Panc1 (cell line): Measurements from ENCODE around the gene SIK2. TPM values are rescaled to one million over a fixed set of nuclear protein-coding genes. Genes with fewer than 3 reads are reported as not detected.

Source experiments
- ATAC-seq: fragments of 200-7000 bp; cut with Tn5 transposase; 2 replicates; pipeline ENCODE4 v1.9.1; 2020; ENCODE audit warnings: mild to moderate bottlenecking, moderate library complexity
- BruUV-seq: library from RNA; stranded (reverse); fragments of 400-500 nt; replicated peaks from 2 replicates; lab custom pipeline; 2021; lab: Mats Ljungman, UMichigan
- CTCF ChIA-PET: fragments of 300-600 bp; sonication (Branson Sonifier 250); formaldehyde crosslinking; loops from one replicate; lab custom pipeline; 2022; ENCODE audit warnings: antibody characterized with exemption; lab: Charles Lee
- POLR2A ChIA-PET: fragments of 300-600 bp; sonication (Branson Sonifier 250); formaldehyde crosslinking; loops from one replicate; lab custom pipeline; 2022; ENCODE audit warnings: antibody characterized with exemption; lab: Charles Lee
- DNase-seq: peaks from one replicate; pipeline ENCODE4 v3.0.0-alpha.2; 2010; ENCODE audit warnings: low read depth, low spot score
- H3K27ac ChIP-seq: 2 replicates; pipeline ENCODE4 v1.5.1; 2011; ENCODE audit warnings: mild to moderate bottlenecking, low read length, inconsistent platforms
- H3K27me3 ChIP-seq: fragments of 200-500 bp; sonication (Bioruptor generic); 2 replicates; pipeline ENCODE4 v1.6.0; 2014; ENCODE audit warnings: low read length, inconsistent platforms; ENCODE audit not compliant: control insufficient read depth, insufficient read depth
- H3K36me3 ChIP-seq: fragments of 200-500 bp; sonication (Bioruptor generic); 2 replicates; pipeline ENCODE4 v1.5.1; 2014; ENCODE audit warnings: inconsistent platforms, mild to moderate bottlenecking, low read length, moderate library complexity; ENCODE audit not compliant: control insufficient read depth, insufficient read depth
- H3K4me1 ChIP-seq: 2 replicates; pipeline ENCODE4 v1.5.1; 2011; ENCODE audit warnings: inconsistent platforms, mild to moderate bottlenecking, low read length, moderate library complexity; ENCODE audit not compliant: control insufficient read depth, insufficient read depth
- H3K4me3 ChIP-seq, 2 experiments: 2 replicates each; pipeline ENCODE4 v1.5.1; 2011 to 2012; ENCODE audit warnings: low read depth in 2 of 2, low read length in 2 of 2, mild to moderate bottlenecking in 2 of 2, inconsistent platforms in 1 of 2, moderate library complexity in 1 of 2
- H3K9me3 ChIP-seq: fragments of 200-500 bp; sonication (Bioruptor generic); 2 replicates; pipeline ENCODE4 v1.5.1; 2014; ENCODE audit warnings: low read depth, mild to moderate bottlenecking, inconsistent platforms, low read length, moderate library complexity; ENCODE audit not compliant: control insufficient read depth, insufficient read depth
- POLR2AphosphoS5 ChIP-seq: IDR thresholded peaks from 2 replicates; pipeline ENCODE4 v1.6.1; 2012; ENCODE audit warnings: mild to moderate bottlenecking, low read depth, low read length, moderate library complexity
- SIN3A ChIP-seq: IDR thresholded peaks from 2 replicates; pipeline ENCODE4 v1.6.1; 2012; ENCODE audit warnings: low read depth, mild to moderate bottlenecking, low read length, moderate library complexity, borderline replicate concordance; ENCODE audit not compliant: insufficient read depth
- TCF7L2 ChIP-seq: IDR thresholded peaks from 2 replicates; pipeline ENCODE4 v1.6.1; 2011; ENCODE audit warnings: mild to moderate bottlenecking, low read depth, low read length, inconsistent platforms
- in situ Hi-C: cut with HindIII; loops from 2 replicates; pipeline ENCODE4 v1.10.0; 2016; ENCODE audit warnings: low sequenced_read_pairs, low pct_unique_long_range_greater_than_20kb
- intact Hi-C: fragments of 100-400 bp; cut with micrococcal nuclease; formaldehyde crosslinking; loops from one replicate; pipeline ENCODE4 v1.10.0; 2022; ENCODE audit not compliant: unreplicated experiment
- total RNA-seq: library from RNA; stranded (reverse); gene quantifications from one replicate; pipeline ENCODE4 v1.2.1, GENCODE V29; 2021; ENCODE audit not compliant: unreplicated experiment
- TF ChIP-seq, protein P1 (sequence below): fragments of 450-650 bp; IDR thresholded peaks from 2 replicates; pipeline ENCODE4 v1.5.1; 2017; ENCODE audit warnings: mild to moderate bottlenecking
- TF ChIP-seq, protein P2 (sequence below), 2 experiments: IDR thresholded peaks; 2 replicates each; pipeline ENCODE4 v1.6.1; 2011 to 2012; ENCODE audit warnings: low read depth in 2 of 2, control low read depth in 1 of 2, low read length in 1 of 2, mild to moderate bottlenecking in 1 of 2, moderate library complexity in 1 of 2; ENCODE audit not compliant: insufficient read depth in 1 of 2

SIK2 gene
- total RNA-seq, 1 experiment from 2014 or later: 17.0 TPM

DNA sequence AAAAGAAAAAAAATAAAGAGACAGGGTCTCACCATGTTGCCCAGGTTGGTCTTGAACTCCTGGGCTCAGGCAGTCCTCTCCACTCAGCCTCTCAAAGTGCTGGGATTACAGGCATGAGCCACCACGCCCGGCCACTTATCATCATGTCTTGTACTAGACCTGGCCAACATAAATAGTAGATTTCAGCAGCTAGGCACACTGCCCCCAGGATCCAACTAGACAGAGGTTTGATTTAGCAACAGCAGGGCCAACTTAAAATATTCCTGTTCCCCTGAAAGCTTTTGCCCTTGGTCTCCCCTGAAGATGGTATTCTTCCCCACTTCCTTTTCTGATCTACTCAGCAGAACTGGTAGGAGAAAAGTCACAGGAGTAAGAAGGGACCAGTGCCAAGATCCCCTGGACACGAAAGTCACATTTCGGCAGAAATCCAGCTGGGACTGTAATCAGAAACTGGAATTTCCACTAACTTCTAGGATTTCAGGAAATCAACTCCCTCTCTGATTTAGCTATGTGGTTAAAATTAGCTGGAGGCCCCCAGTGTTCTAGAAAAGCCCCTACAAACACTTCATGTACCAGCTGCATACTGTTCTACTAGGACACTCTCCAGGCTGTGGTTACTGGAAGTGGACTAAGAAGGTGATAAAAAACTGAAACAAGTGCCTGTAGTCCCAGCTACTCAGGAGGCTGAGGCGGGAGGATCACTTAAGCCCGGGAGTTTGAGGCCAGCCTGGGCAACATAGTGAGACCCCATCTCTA is 172.9 kb downstream of the SIK2 start:
- no peaks in the 10 kb centered on the region for H3K27me3 ChIP-seq
- H3K4me1 ChIP-seq: no peaks in the 10 kb centered on the region
- no TSS peak for BruUV-seq
- no peak for TF ChIP-seq SIN3A
- no peak for TF ChIP-seq POLR2AphosphoS5
- TF ChIP-seq, protein P1, sequence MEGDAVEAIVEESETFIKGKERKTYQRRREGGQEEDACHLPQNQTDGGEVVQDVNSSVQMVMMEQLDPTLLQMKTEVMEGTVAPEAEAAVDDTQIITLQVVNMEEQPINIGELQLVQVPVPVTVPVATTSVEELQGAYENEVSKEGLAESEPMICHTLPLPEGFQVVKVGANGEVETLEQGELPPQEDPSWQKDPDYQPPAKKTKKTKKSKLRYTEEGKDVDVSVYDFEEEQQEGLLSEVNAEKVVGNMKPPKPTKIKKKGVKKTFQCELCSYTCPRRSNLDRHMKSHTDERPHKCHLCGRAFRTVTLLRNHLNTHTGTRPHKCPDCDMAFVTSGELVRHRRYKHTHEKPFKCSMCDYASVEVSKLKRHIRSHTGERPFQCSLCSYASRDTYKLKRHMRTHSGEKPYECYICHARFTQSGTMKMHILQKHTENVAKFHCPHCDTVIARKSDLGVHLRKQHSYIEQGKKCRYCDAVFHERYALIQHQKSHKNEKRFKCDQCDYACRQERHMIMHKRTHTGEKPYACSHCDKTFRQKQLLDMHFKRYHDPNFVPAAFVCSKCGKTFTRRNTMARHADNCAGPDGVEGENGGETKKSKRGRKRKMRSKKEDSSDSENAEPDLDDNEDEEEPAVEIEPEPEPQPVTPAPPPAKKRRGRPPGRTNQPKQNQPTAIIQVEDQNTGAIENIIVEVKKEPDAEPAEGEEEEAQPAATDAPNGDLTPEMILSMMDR: no peak
- TF ChIP-seq, protein P2, sequence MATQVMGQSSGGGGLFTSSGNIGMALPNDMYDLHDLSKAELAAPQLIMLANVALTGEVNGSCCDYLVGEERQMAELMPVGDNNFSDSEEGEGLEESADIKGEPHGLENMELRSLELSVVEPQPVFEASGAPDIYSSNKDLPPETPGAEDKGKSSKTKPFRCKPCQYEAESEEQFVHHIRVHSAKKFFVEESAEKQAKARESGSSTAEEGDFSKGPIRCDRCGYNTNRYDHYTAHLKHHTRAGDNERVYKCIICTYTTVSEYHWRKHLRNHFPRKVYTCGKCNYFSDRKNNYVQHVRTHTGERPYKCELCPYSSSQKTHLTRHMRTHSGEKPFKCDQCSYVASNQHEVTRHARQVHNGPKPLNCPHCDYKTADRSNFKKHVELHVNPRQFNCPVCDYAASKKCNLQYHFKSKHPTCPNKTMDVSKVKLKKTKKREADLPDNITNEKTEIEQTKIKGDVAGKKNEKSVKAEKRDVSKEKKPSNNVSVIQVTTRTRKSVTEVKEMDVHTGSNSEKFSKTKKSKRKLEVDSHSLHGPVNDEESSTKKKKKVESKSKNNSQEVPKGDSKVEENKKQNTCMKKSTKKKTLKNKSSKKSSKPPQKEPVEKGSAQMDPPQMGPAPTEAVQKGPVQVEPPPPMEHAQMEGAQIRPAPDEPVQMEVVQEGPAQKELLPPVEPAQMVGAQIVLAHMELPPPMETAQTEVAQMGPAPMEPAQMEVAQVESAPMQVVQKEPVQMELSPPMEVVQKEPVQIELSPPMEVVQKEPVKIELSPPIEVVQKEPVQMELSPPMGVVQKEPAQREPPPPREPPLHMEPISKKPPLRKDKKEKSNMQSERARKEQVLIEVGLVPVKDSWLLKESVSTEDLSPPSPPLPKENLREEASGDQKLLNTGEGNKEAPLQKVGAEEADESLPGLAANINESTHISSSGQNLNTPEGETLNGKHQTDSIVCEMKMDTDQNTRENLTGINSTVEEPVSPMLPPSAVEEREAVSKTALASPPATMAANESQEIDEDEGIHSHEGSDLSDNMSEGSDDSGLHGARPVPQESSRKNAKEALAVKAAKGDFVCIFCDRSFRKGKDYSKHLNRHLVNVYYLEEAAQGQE (IDR thresholded peaks at IDR 0.05; ENCODE audit: insufficient read depth in 1 of 2, low read depth in 2 of 2, low read length in 1 of 2): no peak
- TF ChIP-seq TCF7L2: no peak
- H3K36me3 ChIP-seq: no peaks in the 10 kb centered on the region
- H3K9me3 ChIP-seq: no peaks in the 10 kb centered on the region
- in situ Hi-C loops (no loop called here), intact Hi-C loops (loop anchor here (5.0 kb wide), 2 partner anchors 67 to 188 kb away; no protein-coding TSS in a partner anchor)
- no peak overlapping the region for H3K4me3 ChIP-seq
- ChIA-PET POLR2A (no interaction called here), CTCF (no interaction called here)
- no peak overlapping the region for H3K27ac ChIP-seq
- ATAC-seq (no peak), DNase-seq (no peak)

DNA sequence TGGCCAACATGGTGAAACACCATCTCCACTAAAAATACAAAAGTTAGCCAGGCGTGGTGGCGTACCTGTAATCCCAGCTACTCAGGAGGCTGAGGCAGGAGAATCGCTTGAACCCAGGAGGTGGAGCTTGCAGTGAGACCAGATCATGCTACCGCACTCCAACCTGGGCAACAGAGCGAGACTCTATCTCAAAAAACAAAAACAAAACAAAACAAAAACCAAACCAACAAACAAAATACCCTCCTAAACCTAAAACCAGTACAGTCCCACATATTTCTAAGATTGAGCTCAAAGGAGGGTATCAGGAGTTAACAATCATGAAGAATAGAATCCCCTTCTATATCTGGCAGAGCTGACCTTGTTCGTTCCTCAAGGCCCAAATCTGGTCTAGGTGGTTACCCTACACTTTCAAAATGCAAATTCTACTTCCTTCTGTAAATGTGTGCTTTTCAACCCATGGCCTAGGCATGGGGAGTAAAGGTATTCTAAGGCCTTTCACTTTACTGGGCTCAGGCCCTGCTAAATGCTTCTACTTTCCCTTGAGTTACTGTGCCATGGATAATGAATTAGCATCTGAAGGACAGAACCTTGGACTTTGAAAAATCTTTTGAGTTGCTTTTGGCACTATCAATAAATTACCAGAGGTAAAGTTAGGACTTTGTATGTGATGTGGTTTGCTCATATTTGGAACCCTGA is 174.3 kb downstream of the SIK2 start:
- POLR2A ChIA-PET: no interaction called here
- no peaks in the 10 kb centered on the region for H3K9me3 ChIP-seq
- no peak for TF ChIP-seq POLR2AphosphoS5
- in situ Hi-C loops: no loop called here
- no peaks in the 10 kb centered on the region for H3K36me3 ChIP-seq
- H3K4me1 ChIP-seq: no peaks in the 10 kb centered on the region
- H3K27ac ChIP-seq: no peak overlapping the region
- BruUV-seq: no TSS peak
- ATAC-seq (no peak), DNase-seq (no peak)
- CTCF ChIA-PET: interaction anchor here (0.8 to 1.3 kb wide), 5 partner anchors 10 to 179 kb away, joined by 3 to 5 read pairs (median 3); no protein-coding TSS in a partner anchor
- intact Hi-C loops: loop anchor here (1.0 to 5.0 kb wide), 4 partner anchors 66 to 211 kb away; no protein-coding TSS in a partner anchor
- no peaks in the 10 kb centered on the region for H3K27me3 ChIP-seq
- H3K4me3 ChIP-seq: no peak overlapping the region
